NCI-H774 (cell line): ENCODE data around the gene COA3.
A peak's percentile ranks its signal among the peaks of the same experiment; 100 is the strongest.

Source experiments
- DNase-seq: peaks from one replicate; lab custom pipeline; 2025; lab: John Stamatoyannopoulos, UW

COA3 gene

GRCh38 chr17:42798383-42799380 lies at the start of gene COA3, which contains the start of gene CNTD1:
TSS of gene COA3 (minus strand) at chr17:42798704. CDS start at chr17:42798681, 23 bp downstream.
TSS of gene CNTD1 (plus strand) at chr17:42798861. CDS start at chr17:42799068, 207 bp downstream.
- DNase-seq, result peak; percentile 92

GRCh38 chr17:42848093-42848492 lies 49.6 kb upstream of the COA3 start:
- peak; percentile 31 for DNase-seq

GRCh38 chr17:42846594-42847280 lies 48.2 kb upstream of the COA3 start:
- no peak for DNase-seq

- no peak for DNase-seq
These were observed 47.6 kb upstream of the COA3 start for GRCh38 chr17:42845918-42846593.

GRCh38 chr17:42845556-42845917 lies 47.0 kb upstream of the COA3 start:
- no peak for DNase-seq

- DNase-seq, result no peak
These were observed 46.5 kb upstream of the COA3 start for GRCh38 chr17:42844761-42845555.

GRCh38 chr17:42844271-42844670 lies 45.8 kb upstream of the COA3 start, which contains the start of gene AOC2:
TSS of gene AOC2 (plus strand) at chr17:42844580. CDS start at chr17:42844627, 47 bp downstream.
- DNase-seq, result no peak

- peak; percentile 72 for DNase-seq
These were observed 44.9 kb upstream of the COA3 start for GRCh38 chr17:42843358-42843934.

- no peak for DNase-seq
These were observed 43.6 kb upstream of the COA3 start for GRCh38 chr17:42841975-42842685.

- no peak for DNase-seq
These were observed 37.2 kb upstream of the COA3 start for GRCh38 chr17:42835732-42836131.

- no peak for DNase-seq
These were observed 35.4 kb upstream of the COA3 start for GRCh38 chr17:42833767-42834422.

GRCh38 chr17:42832934-42833766 lies 34.6 kb upstream of the COA3 start, which contains the start of gene PSME3:
TSS of gene PSME3 (plus strand) at chr17:42833397. CDS start at chr17:42833632, 235 bp downstream.
- DNase-seq, result peak; percentile 97

- no peak for DNase-seq
These were observed 33.9 kb upstream of the COA3 start for GRCh38 chr17:42832213-42832933.

- no peak for DNase-seq
These were observed 32.5 kb upstream of the COA3 start for GRCh38 chr17:42830971-42831370.

GRCh38 chr17:42827472-42827871 lies 29.0 kb upstream of the COA3 start:
- DNase-seq, result no peak

GRCh38 chr17:42821176-42821575 lies 22.7 kb upstream of the COA3 start:
- DNase-seq, result no peak

- DNase-seq, result peak; percentile 74
These were observed 21.5 kb upstream of the COA3 start for GRCh38 chr17:42819939-42820535.

GRCh38 chr17:42818379-42818778 lies 19.9 kb upstream of the COA3 start:
- no peak for DNase-seq
